GM19193 (cell line): Measurements from ENCODE around the gene TUBB8B.
"Not testable (repeated sequence)": the region's sequence is repeated elsewhere in the genome, so short reads cannot be mapped to it uniquely, and the experiment has no call there.

Experiments
- POLR2A ChIP-seq: IDR thresholded peaks from 4 replicates; pipeline ENCODE4 v1.6.1; 2011; ENCODE audit not compliant: insufficient read depth, insufficient read length; ENCODE audit errors: extremely low read depth

The TUBB8B gene

DNA sequence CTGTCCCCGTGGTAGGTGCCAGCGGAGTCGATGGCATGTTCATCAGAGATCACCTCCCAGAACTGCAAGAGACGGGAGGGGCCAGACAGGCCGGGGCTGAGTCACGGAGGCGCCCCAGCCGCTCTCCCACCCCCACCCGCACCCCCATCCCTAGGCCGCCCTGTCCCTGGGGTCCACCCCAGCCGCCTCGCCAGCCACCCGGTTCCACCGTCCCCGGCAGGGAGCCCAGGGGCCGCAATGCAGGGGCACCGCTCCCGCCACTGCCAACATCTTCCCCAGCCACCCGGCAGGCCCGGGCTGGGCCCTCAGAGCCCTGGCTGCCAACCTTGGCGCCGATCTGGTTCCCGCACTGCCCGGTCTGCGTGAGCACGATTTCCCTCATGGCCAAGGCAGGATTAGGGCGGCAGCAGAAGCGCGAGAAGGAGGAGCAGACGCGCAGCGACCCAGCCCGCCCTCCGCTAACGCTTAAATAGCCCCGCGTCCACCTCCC is at the start of gene TUBB8B:
TSS of gene TUBB8B (minus strand) at position 440 of the 490 bp plus-strand sequence. CDS start at position 382, 58 bp downstream.
- not testable (repeated sequence) for TF ChIP-seq POLR2A
